SK-N-SH treated with all-trans-retinoic acid at 6 μM for 48 hours (cell line): ENCODE results near the gene ALS2CL.

Source experiments
- ATAC-seq: fragments of 200-7000 bp; cut with Tn5 transposase; 3 replicates; pipeline ENCODE4 v1.9.1; 2020; ENCODE audit warnings: mild to moderate bottlenecking, moderate library complexity
- ARNTL ChIP-seq: fragments of 450-650 bp; formaldehyde crosslinking; IDR thresholded peaks from 2 replicates; pipeline ENCODE4 v1.5.0; 2020; ENCODE audit warnings: low read depth, mild to moderate bottlenecking, moderate library complexity, borderline replicate concordance
- BACH2 ChIP-seq: fragments of 250-450 bp; sonication (Bioruptor Pico); IDR thresholded peaks from 2 replicates; pipeline ENCODE4 v1.9.0; 2021; ENCODE audit warnings: mild to moderate bottlenecking, borderline replicate concordance
- CREB5 ChIP-seq: fragments of 250-450 bp; sonication (Bioruptor Pico); IDR thresholded peaks from 2 replicates; pipeline ENCODE4 v1.5.1; 2020; ENCODE audit warnings: low read depth, mild to moderate bottlenecking, moderate library complexity
- CSDC2 ChIP-seq: fragments of 250-450 bp; sonication (Bioruptor Pico); IDR thresholded peaks from 2 replicates; pipeline ENCODE4 v1.5.0; 2020; ENCODE audit warnings: mild to moderate bottlenecking, moderate library complexity
- CSRNP3 ChIP-seq: fragments of 250-450 bp; sonication (Bioruptor Pico); IDR thresholded peaks from 2 replicates; pipeline ENCODE4 v1.5.1; 2021; ENCODE audit warnings: mild to moderate bottlenecking, moderate library complexity
- ESRRG ChIP-seq: fragments of 250-450 bp; sonication (Bioruptor Pico); IDR thresholded peaks from 2 replicates; pipeline ENCODE4 v1.6.1; 2021; ENCODE audit warnings: mild to moderate bottlenecking
- GLIS3 ChIP-seq: fragments of 250-450 bp; sonication (Bioruptor Pico); IDR thresholded peaks from 2 replicates; pipeline ENCODE4 v1.5.0; 2020; ENCODE audit warnings: mild to moderate bottlenecking, moderate library complexity
- OSR1 ChIP-seq: fragments of 250-450 bp; sonication (Bioruptor Pico); IDR thresholded peaks from 2 replicates; pipeline ENCODE4 v1.8.0; 2022; ENCODE audit warnings: moderate library complexity, mild to moderate bottlenecking, inconsistent platforms
- POU6F1 ChIP-seq: fragments of 250-450 bp; sonication (Bioruptor Pico); IDR thresholded peaks from 2 replicates; pipeline ENCODE4 v1.8.0; 2021; ENCODE audit warnings: low read depth, mild to moderate bottlenecking, moderate library complexity, borderline replicate concordance
- PPARA ChIP-seq: fragments of 250-450 bp; sonication (Bioruptor Pico); IDR thresholded peaks from 2 replicates; pipeline ENCODE4 v1.5.0; 2020; ENCODE audit warnings: mild to moderate bottlenecking, borderline replicate concordance
- RARB ChIP-seq: fragments of 250-450 bp; sonication (Bioruptor Pico); IDR thresholded peaks from 2 replicates; pipeline ENCODE4 v1.8.0; 2021; ENCODE audit warnings: mild to moderate bottlenecking, moderate library complexity
- SNAI2 ChIP-seq: fragments of 250-450 bp; sonication (Bioruptor Pico); IDR thresholded peaks from 2 replicates; pipeline ENCODE4 v1.5.0; 2020; ENCODE audit warnings: mild to moderate bottlenecking, moderate library complexity
- TCF4 ChIP-seq: fragments of 250-450 bp; sonication (Bioruptor Pico); IDR thresholded peaks from 2 replicates; pipeline ENCODE4 v1.8.0; 2021; ENCODE audit warnings: mild to moderate bottlenecking, moderate library complexity, borderline replicate concordance
- TOX ChIP-seq: fragments of 250-450 bp; sonication (Bioruptor Pico); IDR thresholded peaks from 2 replicates; pipeline ENCODE4 v1.8.0; 2021; ENCODE audit warnings: mild to moderate bottlenecking, moderate library complexity, borderline replicate concordance
- TSHZ2 ChIP-seq: fragments of 250-450 bp; sonication (Bioruptor Pico); IDR thresholded peaks from 2 replicates; pipeline ENCODE4 v1.5.0; 2020; ENCODE audit warnings: mild to moderate bottlenecking, moderate library complexity
- ZC3H10 ChIP-seq: fragments of 250-450 bp; sonication (Bioruptor Pico); IDR thresholded peaks from 2 replicates; pipeline ENCODE4 v1.5.1; 2021; ENCODE audit warnings: mild to moderate bottlenecking, moderate library complexity
- ZFP3 ChIP-seq: fragments of 250-450 bp; sonication (Bioruptor Pico); IDR thresholded peaks from 2 replicates; pipeline ENCODE4 v1.5.0; 2020; ENCODE audit warnings: mild to moderate bottlenecking, moderate library complexity
- ZFP30 ChIP-seq: fragments of 450-650 bp; formaldehyde crosslinking; IDR thresholded peaks from 2 replicates; pipeline ENCODE4 v1.5.0; 2022; ENCODE audit warnings: mild to moderate bottlenecking, moderate library complexity
- ZNF565 ChIP-seq: fragments of 450-650 bp; formaldehyde crosslinking; conservative IDR thresholded peaks from 2 replicates; pipeline ENCODE4 v1.5.0; 2020; ENCODE audit warnings: low read depth, mild to moderate bottlenecking, moderate library complexity
- ZNF70 ChIP-seq: fragments of 450-650 bp; formaldehyde crosslinking; IDR thresholded peaks from 2 replicates; pipeline ENCODE4 v1.5.0; 2020; ENCODE audit warnings: mild to moderate bottlenecking, moderate library complexity
- ZNF8 ChIP-seq: fragments of 450-650 bp; formaldehyde crosslinking; IDR thresholded peaks from 2 replicates; pipeline ENCODE4 v1.5.0; 2020; ENCODE audit warnings: mild to moderate bottlenecking, moderate library complexity
- TF ChIP-seq, protein P1 (sequence below): fragments of 250-450 bp; sonication (Bioruptor Pico); IDR thresholded peaks from 2 replicates; pipeline ENCODE4 v1.8.0; 2020; ENCODE audit warnings: mild to moderate bottlenecking, moderate library complexity, borderline replicate concordance

Gene ALS2CL

DNA sequence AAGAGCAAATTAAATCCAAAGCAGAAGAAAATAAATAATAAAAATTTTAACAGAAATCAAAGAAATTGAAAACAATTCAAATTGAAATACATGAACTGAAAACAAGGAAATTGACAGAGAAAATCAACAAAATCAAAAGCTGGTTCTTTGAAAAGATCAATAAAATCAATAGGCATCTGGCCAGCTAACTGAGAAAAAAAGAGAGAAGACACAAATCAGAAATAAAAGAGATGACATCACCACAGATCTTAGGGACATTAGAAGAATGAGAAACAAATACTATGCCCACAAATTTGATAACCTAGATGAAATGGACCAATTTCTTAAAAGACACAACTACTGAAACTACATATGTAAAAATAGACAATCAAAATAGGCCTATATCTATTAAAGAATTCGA lies 42.4 kb downstream of the ALS2CL start:
- ATAC-seq: no peak
- no peak for TF ChIP-seq SNAI2
- TF ChIP-seq OSR1 (CRISPR knock-in tag): no peak
- no peak for TF ChIP-seq TSHZ2 (CRISPR knock-in tag)
- TF ChIP-seq ZNF8: no peak
- no peak for TF ChIP-seq TOX
- no peak for TF ChIP-seq TCF4 (CRISPR knock-in tag)
- no peak for TF ChIP-seq BACH2
- no peak for TF ChIP-seq ZC3H10 (CRISPR knock-in tag)
- TF ChIP-seq ZNF70 (CRISPR knock-in tag): no peak
- no peak for TF ChIP-seq RARB (CRISPR knock-in tag)
- TF ChIP-seq CREB5 (CRISPR knock-in tag): no peak
- TF ChIP-seq POU6F1 (CRISPR knock-in tag): no peak
- no peak for TF ChIP-seq PPARA (CRISPR knock-in tag)
- TF ChIP-seq ZFP30 (CRISPR knock-in tag): no peak

GRCh38 chr3:46649436-46649835 lies 44.0 kb downstream of the ALS2CL start:
- TF ChIP-seq ZNF70 (CRISPR knock-in tag): no peak
- TF ChIP-seq ZFP30 (CRISPR knock-in tag): no peak
- ATAC-seq: no peak

DNA sequence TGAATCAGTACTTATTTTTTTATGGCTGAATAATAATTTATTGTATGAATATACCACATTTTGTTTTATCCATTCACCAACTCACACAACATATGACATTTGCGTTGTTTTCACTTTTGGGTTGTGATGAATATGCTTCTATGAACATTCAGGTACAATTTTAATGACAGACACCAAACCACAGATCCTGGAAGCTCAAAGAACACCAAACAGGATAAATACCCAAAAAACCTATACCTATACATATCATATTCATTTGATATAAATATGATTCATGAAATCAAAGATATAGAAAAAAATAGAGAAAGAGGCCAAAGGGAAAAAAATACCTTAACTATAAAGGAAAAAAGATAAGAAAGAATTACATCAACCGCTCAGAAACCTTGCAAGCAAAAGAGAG lies 45.4 kb downstream of the ALS2CL start:
- ATAC-seq: no peak
- no peak for TF ChIP-seq ZFP30 (CRISPR knock-in tag)
- no peak for TF ChIP-seq CSDC2 (CRISPR knock-in tag)
- TF ChIP-seq ZC3H10 (CRISPR knock-in tag): no peak
- no peak for TF ChIP-seq ARNTL
- TF ChIP-seq ZNF70 (CRISPR knock-in tag): no peak
- no peak for TF ChIP-seq TCF4 (CRISPR knock-in tag)
- TF ChIP-seq ZNF8: no peak
- TF ChIP-seq BACH2: no peak
- no peak for TF ChIP-seq ZFP3 (CRISPR knock-in tag)
- no peak for TF ChIP-seq CSRNP3 (CRISPR knock-in tag)
- no peak for TF ChIP-seq GLIS3 (CRISPR knock-in tag)
- no peak for TF ChIP-seq CREB5 (CRISPR knock-in tag)
- TF ChIP-seq OSR1 (CRISPR knock-in tag): no peak
- no peak for TF ChIP-seq TSHZ2 (CRISPR knock-in tag)
- TF ChIP-seq, protein P1, sequence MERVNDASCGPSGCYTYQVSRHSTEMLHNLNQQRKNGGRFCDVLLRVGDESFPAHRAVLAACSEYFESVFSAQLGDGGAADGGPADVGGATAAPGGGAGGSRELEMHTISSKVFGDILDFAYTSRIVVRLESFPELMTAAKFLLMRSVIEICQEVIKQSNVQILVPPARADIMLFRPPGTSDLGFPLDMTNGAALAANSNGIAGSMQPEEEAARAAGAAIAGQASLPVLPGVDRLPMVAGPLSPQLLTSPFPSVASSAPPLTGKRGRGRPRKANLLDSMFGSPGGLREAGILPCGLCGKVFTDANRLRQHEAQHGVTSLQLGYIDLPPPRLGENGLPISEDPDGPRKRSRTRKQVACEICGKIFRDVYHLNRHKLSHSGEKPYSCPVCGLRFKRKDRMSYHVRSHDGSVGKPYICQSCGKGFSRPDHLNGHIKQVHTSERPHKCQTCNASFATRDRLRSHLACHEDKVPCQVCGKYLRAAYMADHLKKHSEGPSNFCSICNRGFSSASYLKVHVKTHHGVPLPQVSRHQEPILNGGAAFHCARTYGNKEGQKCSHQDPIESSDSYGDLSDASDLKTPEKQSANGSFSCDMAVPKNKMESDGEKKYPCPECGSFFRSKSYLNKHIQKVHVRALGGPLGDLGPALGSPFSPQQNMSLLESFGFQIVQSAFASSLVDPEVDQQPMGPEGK (CRISPR knock-in tag): no peak
- TF ChIP-seq ZNF565 (CRISPR knock-in tag): no peak
- TF ChIP-seq SNAI2: no peak
- TF ChIP-seq ESRRG (CRISPR knock-in tag): no peak
